Neural cell (in vitro differentiated cells): ENCODE results near the gene PTPRF.

Experiments
- EP300 ChIP-seq: fragments of 450-650 bp; conservative IDR thresholded peaks from 2 replicates; pipeline ENCODE4 v1.6.1; 2014; ENCODE audit warnings: antibody characterized with exemption, mild to moderate bottlenecking, moderate library complexity; ENCODE audit not compliant: poor library complexity, severe bottlenecking
- EZH2 ChIP-seq: fragments of 200-600, 300-800 bp; shearing (Covaris generic), sonication (generic); IDR thresholded peaks from 2 replicates; pipeline ENCODE4 v1.6.1; 2014; ENCODE audit warnings: antibody characterized with exemption, low read length, borderline replicate concordance, mild to moderate bottlenecking; ENCODE audit not compliant: insufficient read depth, poor library complexity, severe bottlenecking
- MXI1 ChIP-seq: fragments of 450-650 bp; conservative IDR thresholded peaks from 2 replicates; pipeline ENCODE4 v1.6.1; 2014; ENCODE audit warnings: antibody characterized with exemption, mild to moderate bottlenecking; ENCODE audit not compliant: poor library complexity, severe bottlenecking
- POLR2AphosphoS5 ChIP-seq: IDR thresholded peaks from 2 replicates; pipeline ENCODE4 v1.6.1; 2012
- RAD21 ChIP-seq: fragments of 450-650 bp; conservative IDR thresholded peaks from 2 replicates; pipeline ENCODE4 v1.6.1; 2014; ENCODE audit warnings: antibody characterized with exemption, mild to moderate bottlenecking, moderate library complexity
- SMC3 ChIP-seq: fragments of 450-650 bp; conservative IDR thresholded peaks from 2 replicates; pipeline ENCODE4 v1.6.1; 2014; ENCODE audit warnings: antibody characterized with exemption, mild to moderate bottlenecking, moderate library complexity; ENCODE audit not compliant: poor library complexity
- TAF1 ChIP-seq: IDR thresholded peaks from 2 replicates; pipeline ENCODE4 v1.6.1; 2012; ENCODE audit warnings: low read depth
- TF ChIP-seq, protein P1 (sequence below): fragments of 450-650 bp; IDR thresholded peaks from 2 replicates; pipeline ENCODE4 v1.5.1; 2014; ENCODE audit warnings: antibody characterized with exemption, mild to moderate bottlenecking, moderate library complexity; ENCODE audit not compliant: poor library complexity, severe bottlenecking
- TF ChIP-seq, protein P2 (sequence below): IDR thresholded peaks from 2 replicates; pipeline ENCODE4 v1.6.1; 2012; ENCODE audit warnings: borderline replicate concordance

DNA sequence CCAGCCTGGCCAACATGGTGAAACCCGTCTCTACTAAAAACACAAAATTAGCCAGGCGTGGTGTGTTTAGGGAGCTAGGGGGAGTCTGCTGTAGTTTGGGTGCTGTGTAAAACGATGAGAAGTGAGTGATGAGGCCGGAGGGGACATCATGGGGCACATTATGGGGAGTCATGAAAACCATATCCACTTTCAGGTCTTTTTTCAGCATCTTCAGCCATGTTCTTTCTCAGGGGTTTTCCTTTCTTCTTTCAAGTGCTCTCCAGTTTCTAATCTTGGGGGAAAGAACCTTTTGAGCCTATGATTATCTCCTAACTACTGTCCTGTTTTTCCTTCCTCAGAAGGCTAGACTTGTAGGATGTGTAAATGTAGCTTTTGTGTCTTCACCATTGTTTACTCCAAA, 133.7 kb downstream of the PTPRF start:
- TF ChIP-seq POLR2AphosphoS5 (no peak), RAD21 (no peak), EZH2 (no peak), TAF1 (no peak), EP300 (no peak), SMC3 (no peak), MXI1 (no peak)
- TF ChIP-seq, protein P1, sequence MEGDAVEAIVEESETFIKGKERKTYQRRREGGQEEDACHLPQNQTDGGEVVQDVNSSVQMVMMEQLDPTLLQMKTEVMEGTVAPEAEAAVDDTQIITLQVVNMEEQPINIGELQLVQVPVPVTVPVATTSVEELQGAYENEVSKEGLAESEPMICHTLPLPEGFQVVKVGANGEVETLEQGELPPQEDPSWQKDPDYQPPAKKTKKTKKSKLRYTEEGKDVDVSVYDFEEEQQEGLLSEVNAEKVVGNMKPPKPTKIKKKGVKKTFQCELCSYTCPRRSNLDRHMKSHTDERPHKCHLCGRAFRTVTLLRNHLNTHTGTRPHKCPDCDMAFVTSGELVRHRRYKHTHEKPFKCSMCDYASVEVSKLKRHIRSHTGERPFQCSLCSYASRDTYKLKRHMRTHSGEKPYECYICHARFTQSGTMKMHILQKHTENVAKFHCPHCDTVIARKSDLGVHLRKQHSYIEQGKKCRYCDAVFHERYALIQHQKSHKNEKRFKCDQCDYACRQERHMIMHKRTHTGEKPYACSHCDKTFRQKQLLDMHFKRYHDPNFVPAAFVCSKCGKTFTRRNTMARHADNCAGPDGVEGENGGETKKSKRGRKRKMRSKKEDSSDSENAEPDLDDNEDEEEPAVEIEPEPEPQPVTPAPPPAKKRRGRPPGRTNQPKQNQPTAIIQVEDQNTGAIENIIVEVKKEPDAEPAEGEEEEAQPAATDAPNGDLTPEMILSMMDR = no peak
- TF ChIP-seq, protein P2, sequence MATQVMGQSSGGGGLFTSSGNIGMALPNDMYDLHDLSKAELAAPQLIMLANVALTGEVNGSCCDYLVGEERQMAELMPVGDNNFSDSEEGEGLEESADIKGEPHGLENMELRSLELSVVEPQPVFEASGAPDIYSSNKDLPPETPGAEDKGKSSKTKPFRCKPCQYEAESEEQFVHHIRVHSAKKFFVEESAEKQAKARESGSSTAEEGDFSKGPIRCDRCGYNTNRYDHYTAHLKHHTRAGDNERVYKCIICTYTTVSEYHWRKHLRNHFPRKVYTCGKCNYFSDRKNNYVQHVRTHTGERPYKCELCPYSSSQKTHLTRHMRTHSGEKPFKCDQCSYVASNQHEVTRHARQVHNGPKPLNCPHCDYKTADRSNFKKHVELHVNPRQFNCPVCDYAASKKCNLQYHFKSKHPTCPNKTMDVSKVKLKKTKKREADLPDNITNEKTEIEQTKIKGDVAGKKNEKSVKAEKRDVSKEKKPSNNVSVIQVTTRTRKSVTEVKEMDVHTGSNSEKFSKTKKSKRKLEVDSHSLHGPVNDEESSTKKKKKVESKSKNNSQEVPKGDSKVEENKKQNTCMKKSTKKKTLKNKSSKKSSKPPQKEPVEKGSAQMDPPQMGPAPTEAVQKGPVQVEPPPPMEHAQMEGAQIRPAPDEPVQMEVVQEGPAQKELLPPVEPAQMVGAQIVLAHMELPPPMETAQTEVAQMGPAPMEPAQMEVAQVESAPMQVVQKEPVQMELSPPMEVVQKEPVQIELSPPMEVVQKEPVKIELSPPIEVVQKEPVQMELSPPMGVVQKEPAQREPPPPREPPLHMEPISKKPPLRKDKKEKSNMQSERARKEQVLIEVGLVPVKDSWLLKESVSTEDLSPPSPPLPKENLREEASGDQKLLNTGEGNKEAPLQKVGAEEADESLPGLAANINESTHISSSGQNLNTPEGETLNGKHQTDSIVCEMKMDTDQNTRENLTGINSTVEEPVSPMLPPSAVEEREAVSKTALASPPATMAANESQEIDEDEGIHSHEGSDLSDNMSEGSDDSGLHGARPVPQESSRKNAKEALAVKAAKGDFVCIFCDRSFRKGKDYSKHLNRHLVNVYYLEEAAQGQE = no peak
